Measurements from ENCODE around the gene CYB5R4. TPM values are rescaled to one million over a fixed set of nuclear protein-coding genes. Genes with fewer than 3 reads are reported as not detected.
A peak's percentile ranks its signal among the peaks of the same experiment; 100 is the strongest.

The CYB5R4 gene
- polyA plus RNA-seq, 6 donors from 2014 or later = 69.3 to 83.5 (median 72.4) TPM

GRCh38 chr6:83978324-83978734, 118.8 kb downstream of the CYB5R4 start:
- H3K4me1 Mint-ChIP-seq = no peaks in the 10 kb centered on the region
- ATAC-seq (ENCODE audit: low read depth in 2 of 2) = no peak

GRCh38 chr6:83978997-83979396, 119.5 kb downstream of the CYB5R4 start:
- DNase-seq = no peak
- H3K36me3 Mint-ChIP-seq = peaks cover 0 to 26% of the 10 kb centered on the region in 2 donors
- H3K27me3 Mint-ChIP-seq = no peaks in the 10 kb centered on the region
- ATAC-seq (ENCODE audit: low read depth in 2 of 2) = no peak
- no peak overlapping the region for H3K4me3 Mint-ChIP-seq
- peaks cover 2 to 8% (median 4%) of the 10 kb centered on the region in 7 donors for H3K9me3 Mint-ChIP-seq
- H3K27ac Mint-ChIP-seq = no peak overlapping the region
- H3K4me1 Mint-ChIP-seq = no peaks in the 10 kb centered on the region

More at GRCh38 chr6:83978324-83978734, 118.8 kb downstream of the CYB5R4 start:
- no peak for DNase-seq
- Mint-ChIP-seq H3K27ac (no peak overlapping the region), H3K36me3 (peaks cover 0 to 21% of the 10 kb centered on the region in 2 donors), H3K27me3 (no peaks in the 10 kb centered on the region), H3K9me3 (peaks cover 2 to 8% (median 4%) of the 10 kb centered on the region in 7 donors), H3K4me3 (no peak overlapping the region)

DNA sequence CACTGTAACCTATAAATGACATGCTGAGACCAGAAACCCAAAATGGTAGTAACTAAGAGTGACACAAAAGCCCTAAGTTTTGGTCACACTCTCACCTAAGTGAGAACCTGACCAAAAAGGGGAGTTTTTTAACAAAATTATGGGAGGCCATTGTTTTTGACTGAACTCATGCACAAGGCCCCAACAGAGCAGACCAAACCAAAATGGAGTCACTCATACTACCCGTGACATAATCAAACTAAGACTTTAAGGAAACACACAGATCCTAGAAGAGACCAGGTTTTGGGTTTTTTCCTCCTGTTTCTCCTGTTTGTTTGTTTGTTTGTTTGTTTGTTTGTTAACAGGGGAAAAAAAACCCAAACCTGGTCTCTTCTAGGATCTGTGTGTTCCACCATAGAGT, 124.9 kb downstream of the CYB5R4 start:
- H3K36me3 Mint-ChIP-seq = peaks cover 12 to 33% of the 10 kb centered on the region in 2 donors
- no peak overlapping the region for H3K4me3 Mint-ChIP-seq
- no peak for ATAC-seq (ENCODE audit: low read depth in 2 of 2)
- H3K27me3 Mint-ChIP-seq = no peaks in the 10 kb centered on the region
- no peak overlapping the region for H3K27ac Mint-ChIP-seq
- no peak for DNase-seq
- no peaks in the 10 kb centered on the region for H3K4me1 Mint-ChIP-seq
- H3K9me3 Mint-ChIP-seq = peaks cover 0 to 8% (median 4%) of the 10 kb centered on the region in 7 donors

GRCh38 chr6:83985308-83985713, 125.8 kb downstream of the CYB5R4 start:
- Mint-ChIP-seq H3K4me1 (no peaks in the 10 kb centered on the region), H3K27ac (no peak overlapping the region), H3K4me3 (no peak overlapping the region), H3K36me3 (peaks cover 12 to 27% of the 10 kb centered on the region in 2 donors), H3K27me3 (no peaks in the 10 kb centered on the region), H3K9me3 (peaks cover 0 to 2% (median 0%) of the 10 kb centered on the region in 7 donors)
- ATAC-seq (ENCODE audit: low read depth in 2 of 2) = no peak
- no peak for DNase-seq

GRCh38 chr6:83985715-83986114, 126.2 kb downstream of the CYB5R4 start:
- no peak for DNase-seq
- peaks cover 12 to 24% of the 10 kb centered on the region in 2 donors for H3K36me3 Mint-ChIP-seq
- peaks cover 0 to 2% (median 0%) of the 10 kb centered on the region in 7 donors for H3K9me3 Mint-ChIP-seq
- no peaks in the 10 kb centered on the region for H3K4me1 Mint-ChIP-seq
- no peak overlapping the region for H3K27ac Mint-ChIP-seq
- no peaks in the 10 kb centered on the region for H3K27me3 Mint-ChIP-seq
- H3K4me3 Mint-ChIP-seq = no peak overlapping the region
- ATAC-seq (ENCODE audit: low read depth in 2 of 2) = no peak

DNA sequence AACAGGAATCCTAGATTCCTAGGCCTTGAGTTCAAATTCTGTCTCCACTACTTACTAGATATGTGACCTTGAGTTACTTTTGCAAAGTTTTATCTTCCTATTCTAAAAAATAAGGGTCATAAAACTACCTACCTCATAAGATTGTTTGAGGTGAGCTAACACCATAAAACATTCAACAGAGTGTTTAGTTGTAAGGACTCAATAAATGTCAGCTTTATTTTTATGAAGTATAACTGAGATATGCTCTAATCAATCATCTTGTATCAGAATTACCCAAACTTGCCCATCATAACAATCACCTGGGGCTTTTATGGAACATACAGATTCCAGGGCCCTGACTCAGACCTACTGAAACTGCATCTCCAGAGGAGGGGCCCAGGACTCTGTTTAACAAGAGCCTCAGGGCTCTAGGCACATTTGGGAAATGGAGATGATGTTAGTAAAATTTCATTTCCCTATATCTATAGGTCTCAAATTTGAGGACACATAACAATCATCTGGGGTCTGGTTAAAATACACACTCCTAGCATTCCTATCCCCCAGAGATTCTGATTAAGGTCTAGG, 138.6 kb downstream of the CYB5R4 start:
- peaks cover 0 to 3% of the 10 kb centered on the region in 2 donors for H3K36me3 Mint-ChIP-seq
- H3K27me3 Mint-ChIP-seq = peaks cover 0 to 14% (median 11%) of the 10 kb centered on the region in 3 donors
- no peak overlapping the region for H3K27ac Mint-ChIP-seq
- no peak overlapping the region for H3K4me3 Mint-ChIP-seq
- no peaks in the 10 kb centered on the region for H3K4me1 Mint-ChIP-seq
- ATAC-seq (ENCODE audit: low read depth in 2 of 2) (no peak), DNase-seq (no peak)
- H3K9me3 Mint-ChIP-seq = peaks cover 0 to 41% (median 11%) of the 10 kb centered on the region in 7 donors

- H3K9me3 Mint-ChIP-seq = peaks cover 0 to 13% (median 5%) of the 10 kb centered on the region in 7 donors
- ATAC-seq (ENCODE audit: low read depth in 2 of 2) (no peak), DNase-seq (no peak)
- no peak overlapping the region for H3K27ac Mint-ChIP-seq
- peaks cover 7 to 25% (median 13%) of the 10 kb centered on the region in 3 donors for H3K27me3 Mint-ChIP-seq
- no peak overlapping the region for H3K4me3 Mint-ChIP-seq
- H3K36me3 Mint-ChIP-seq = no peaks in the 10 kb centered on the region
- H3K4me1 Mint-ChIP-seq = no peaks in the 10 kb centered on the region
Measured at GRCh38 chr6:84001119-84001518, 141.6 kb downstream of the CYB5R4 start.

DNA sequence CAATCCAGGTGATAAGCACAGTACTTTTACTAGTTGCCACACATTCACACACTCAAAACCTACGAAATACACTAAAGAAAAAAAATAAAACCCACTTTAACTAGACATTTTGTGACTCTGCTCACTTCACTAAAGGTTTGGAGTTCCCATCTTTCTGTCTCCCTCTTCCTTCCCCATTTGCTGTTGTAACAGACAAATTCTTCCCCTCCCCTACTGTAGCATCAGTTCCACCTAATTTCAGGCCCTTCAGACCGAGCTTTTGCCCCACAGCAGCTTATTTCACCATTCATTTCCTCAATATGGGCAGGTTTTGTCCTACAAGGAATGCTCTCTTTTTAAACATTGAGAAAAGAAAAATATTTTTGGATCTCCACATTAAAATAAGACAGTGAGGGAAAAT, 142.7 kb downstream of the CYB5R4 start:
- H3K36me3 Mint-ChIP-seq = no peaks in the 10 kb centered on the region
- no peak for ATAC-seq (ENCODE audit: low read depth in 2 of 2)

DNA sequence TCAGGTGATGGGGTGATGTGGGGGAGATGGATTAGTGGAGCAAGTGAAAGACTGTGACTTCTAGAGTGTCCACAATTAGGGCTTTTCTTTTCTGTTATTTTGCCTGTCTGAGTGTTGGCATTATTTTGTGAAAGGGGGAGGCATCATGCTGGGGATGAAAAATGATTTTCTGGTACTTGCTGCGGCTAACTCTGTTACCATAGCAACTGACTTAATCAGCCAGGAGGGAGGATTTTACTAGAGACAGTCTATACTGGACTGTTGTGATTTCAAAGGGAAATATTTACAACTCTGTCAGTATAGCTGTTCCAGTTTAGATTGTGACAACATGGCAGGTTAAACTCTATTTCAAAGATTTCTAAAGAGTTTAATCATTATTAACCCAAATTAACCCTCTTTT, 143.6 kb downstream of the CYB5R4 start:
- no peak for DNase-seq
- H3K36me3 Mint-ChIP-seq = no peaks in the 10 kb centered on the region
- ATAC-seq (ENCODE audit: low read depth in 2 of 2) = no peak
- H3K4me3 Mint-ChIP-seq = no peak overlapping the region
- H3K27me3 Mint-ChIP-seq = peaks cover 15 to 31% (median 18%) of the 10 kb centered on the region in 3 donors
- H3K9me3 Mint-ChIP-seq = peaks cover 0 to under 1% (median 0%) of the 10 kb centered on the region in 7 donors
- H3K4me1 Mint-ChIP-seq = no peaks in the 10 kb centered on the region
- no peak overlapping the region for H3K27ac Mint-ChIP-seq

More for the DNA sequence above, 142.7 kb downstream of the CYB5R4 start:
- DNase-seq = no peak
- H3K27ac Mint-ChIP-seq = no peak overlapping the region
- peaks cover 7 to 25% (median 13%) of the 10 kb centered on the region in 3 donors for H3K27me3 Mint-ChIP-seq
- H3K4me1 Mint-ChIP-seq = no peaks in the 10 kb centered on the region
- peaks cover 0 to 5% (median 0%) of the 10 kb centered on the region in 7 donors for H3K9me3 Mint-ChIP-seq
- H3K4me3 Mint-ChIP-seq = no peak overlapping the region

DNA sequence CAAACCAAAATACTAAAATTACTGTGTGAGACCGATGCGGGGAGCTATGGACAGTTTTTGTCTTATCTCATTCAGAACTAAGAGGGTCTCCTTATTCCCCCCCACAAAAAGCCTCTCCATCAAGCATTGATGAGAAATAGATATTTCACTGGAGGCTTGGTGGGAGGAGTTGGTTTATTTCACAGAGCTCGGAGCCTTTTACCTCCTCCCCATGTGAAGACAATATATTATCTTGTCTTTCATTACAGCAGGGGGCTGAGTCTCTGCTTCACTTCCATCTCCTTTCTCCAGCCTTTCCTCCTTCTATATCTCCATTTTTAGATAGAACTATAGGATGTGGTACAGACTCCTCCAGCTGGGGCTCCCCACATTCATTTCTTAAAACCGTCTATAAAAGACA, 144.2 kb downstream of the CYB5R4 start:
- H3K4me3 Mint-ChIP-seq = no peak overlapping the region
- peaks cover 15 to 31% (median 18%) of the 10 kb centered on the region in 3 donors for H3K27me3 Mint-ChIP-seq
- H3K9me3 Mint-ChIP-seq = no peaks in the 10 kb centered on the region
- DNase-seq (no peak), ATAC-seq (ENCODE audit: low read depth in 2 of 2) (no peak)
- no peaks in the 10 kb centered on the region for H3K4me1 Mint-ChIP-seq
- no peaks in the 10 kb centered on the region for H3K36me3 Mint-ChIP-seq
- H3K27ac Mint-ChIP-seq = no peak overlapping the region

- Mint-ChIP-seq H3K27ac (no peak overlapping the region), H3K27me3 (peaks cover 23 to 36% (median 25%) of the 10 kb centered on the region in 3 donors), H3K9me3 (no peaks in the 10 kb centered on the region), H3K36me3 (no peaks in the 10 kb centered on the region), H3K4me3 (no peak overlapping the region), H3K4me1 (no peaks in the 10 kb centered on the region)
- no peak for DNase-seq
- no peak for ATAC-seq (ENCODE audit: low read depth in 2 of 2)
Measured at GRCh38 chr6:84007871-84008270, 148.4 kb downstream of the CYB5R4 start.

GRCh38 chr6:84013354-84013753, 153.9 kb downstream of the CYB5R4 start:
- H3K36me3 Mint-ChIP-seq = no peaks in the 10 kb centered on the region

GRCh38 chr6:84013931-84014330, 154.4 kb downstream of the CYB5R4 start:
- H3K27me3 Mint-ChIP-seq = peaks cover 10 to 24% (median 23%) of the 10 kb centered on the region in 3 donors
- no peak overlapping the region for H3K4me3 Mint-ChIP-seq
- H3K27ac Mint-ChIP-seq = no peak overlapping the region
- H3K36me3 Mint-ChIP-seq = no peaks in the 10 kb centered on the region
- peaks cover 0 to 1% (median 0%) of the 10 kb centered on the region in 7 donors for H3K9me3 Mint-ChIP-seq
- no peaks in the 10 kb centered on the region for H3K4me1 Mint-ChIP-seq
- ATAC-seq (ENCODE audit: low read depth in 2 of 2) (no peak), DNase-seq (no peak)

More at GRCh38 chr6:84013354-84013753, 153.9 kb downstream of the CYB5R4 start:
- Mint-ChIP-seq H3K4me1 (no peaks in the 10 kb centered on the region), H3K9me3 (peaks cover 0 to 1% (median 0%) of the 10 kb centered on the region in 7 donors), H3K4me3 (no peak overlapping the region), H3K27me3 (peaks cover 10 to 24% (median 23%) of the 10 kb centered on the region in 3 donors), H3K27ac (no peak overlapping the region)
- ATAC-seq (ENCODE audit: low read depth in 2 of 2) = no peak
- no peak for DNase-seq

GRCh38 chr6:84016029-84016428, 156.5 kb downstream of the CYB5R4 start:
- Mint-ChIP-seq H3K4me3 (peak overlapping the region in 1 of 8 donors; percentile 70), H3K27ac (no peak overlapping the region), H3K4me1 (no peaks in the 10 kb centered on the region), H3K36me3 (no peaks in the 10 kb centered on the region), H3K27me3 (peaks cover 12 to 15% (median 13%) of the 10 kb centered on the region in 3 donors), H3K9me3 (peaks cover 0 to 1% (median 0%) of the 10 kb centered on the region in 7 donors)
- ATAC-seq (ENCODE audit: low read depth in 2 of 2) (no peak), DNase-seq (no peak)
